Liver (tissue), 9 donors: Measurements from ENCODE around the gene PAX8. TPM values are rescaled to one million over a fixed set of nuclear protein-coding genes. Genes with fewer than 3 reads are reported as not detected.

Experiments used
- DNase-seq: peaks from one replicate; pipeline ENCODE4 v3.0.0-alpha.2; 2017; ENCODE audit warnings: low spot score
- H3K27ac ChIP-seq, 2 donors: one replicate each; pipeline ENCODE4 v1.7.0; 2013; ENCODE audit warnings: inconsistent platforms in 2 of 2, low read length in 2 of 2, control low read depth in 1 of 2, low read depth in 1 of 2, mild to moderate bottlenecking in 1 of 2
- H3K27me3 ChIP-seq, 4 donors: one replicate each; pipeline versions ENCODE4 v1.6.1 to v1.7.0; 2013; ENCODE audit warnings: low read length in 3 of 4, inconsistent platforms in 1 of 4, mild to moderate bottlenecking in 1 of 4, moderate library complexity in 1 of 4; ENCODE audit not compliant: control insufficient read depth in 4 of 4, insufficient read depth in 4 of 4
- H3K36me3 ChIP-seq, 4 donors: one replicate each; pipeline versions ENCODE4 v1.6.1 to v1.7.0; 2013; ENCODE audit warnings: low read length in 3 of 4, mild to moderate bottlenecking in 3 of 4, low read depth in 1 of 4, moderate library complexity in 1 of 4; ENCODE audit not compliant: control insufficient read depth in 4 of 4, insufficient read depth in 3 of 4
- H3K4me1 ChIP-seq, 4 donors: one replicate each; pipeline versions ENCODE4 v1.6.1 to v1.7.0; 2013; ENCODE audit warnings: low read length in 3 of 4, mild to moderate bottlenecking in 3 of 4, moderate library complexity in 1 of 4; ENCODE audit not compliant: control insufficient read depth in 4 of 4, insufficient read depth in 4 of 4
- H3K4me3 ChIP-seq, 3 donors: one replicate each; pipeline versions ENCODE4 v1.6.1 to v1.7.0; 2013; ENCODE audit warnings: low read length in 3 of 3, control low read depth in 1 of 3, low read depth in 1 of 3, mild to moderate bottlenecking in 1 of 3
- H3K9ac ChIP-seq, 2 donors: one replicate each; pipeline ENCODE4 v1.7.0; 2013; ENCODE audit warnings: low read length in 2 of 2, mild to moderate bottlenecking in 2 of 2, moderate library complexity in 2 of 2, control low read depth in 1 of 2, low read depth in 1 of 2
- H3K9me3 ChIP-seq, 4 donors: one replicate each; pipeline versions ENCODE4 v1.6.1 to v1.7.0; 2013; ENCODE audit warnings: low read length in 3 of 4; ENCODE audit not compliant: control insufficient read depth in 4 of 4
- ATF3 ChIP-seq: IDR thresholded peaks from 2 replicates; pipeline ENCODE4 v1.6.1; 2016; ENCODE audit warnings: antibody characterized with exemption
- FOXA1 ChIP-seq: IDR thresholded peaks from 2 replicates; pipeline ENCODE4 v1.6.1; 2016; ENCODE audit warnings: antibody characterized with exemption
- FOXA2 ChIP-seq: IDR thresholded peaks from 2 replicates; pipeline ENCODE4 v1.6.1; 2016; ENCODE audit warnings: antibody characterized with exemption
- GABPA ChIP-seq, 2 donors: IDR thresholded peaks in 1 of 2; conservative IDR thresholded peaks in 1 of 2; 2 replicates each; pipeline ENCODE4 v1.6.1; 2016; ENCODE audit warnings: antibody characterized with exemption in 2 of 2, mild to moderate bottlenecking in 1 of 2, moderate library complexity in 1 of 2
- HNF4A ChIP-seq, 2 donors: conservative IDR thresholded peaks; 2 replicates each; pipeline ENCODE4 v1.6.1; 2016; ENCODE audit warnings: antibody characterized with exemption in 2 of 2, mild to moderate bottlenecking in 2 of 2
- HNF4G ChIP-seq: IDR thresholded peaks from 2 replicates; pipeline ENCODE4 v1.6.1; 2016; ENCODE audit warnings: antibody characterized with exemption
- JUND ChIP-seq, 2 donors: IDR thresholded peaks; 2 replicates each; pipeline ENCODE4 v1.6.1; 2016; ENCODE audit warnings: antibody characterized with exemption in 2 of 2
- MAX ChIP-seq: IDR thresholded peaks from 2 replicates; pipeline ENCODE4 v1.6.1; 2016; ENCODE audit warnings: antibody characterized with exemption
- NR2F2 ChIP-seq: IDR thresholded peaks from 2 replicates; pipeline ENCODE4 v1.6.1; 2016; ENCODE audit warnings: antibody characterized with exemption
- RAD21 ChIP-seq, 2 donors: IDR thresholded peaks; 2 replicates each; pipeline ENCODE4 v1.6.1; 2016; ENCODE audit warnings: antibody characterized with exemption in 2 of 2, mild to moderate bottlenecking in 2 of 2
- RXRA ChIP-seq, 2 donors: IDR thresholded peaks; 2 replicates each; pipeline ENCODE4 v1.6.1; 2017 to 2018; ENCODE audit warnings: antibody characterized with exemption in 2 of 2, mild to moderate bottlenecking in 1 of 2
- SP1 ChIP-seq: IDR thresholded peaks from 2 replicates; pipeline ENCODE4 v1.6.1; 2018; ENCODE audit warnings: antibody characterized with exemption, mild to moderate bottlenecking
- YY1 ChIP-seq: IDR thresholded peaks from 2 replicates; pipeline ENCODE4 v1.6.1; 2016; ENCODE audit warnings: antibody characterized with exemption, mild to moderate bottlenecking
- ZBTB33 ChIP-seq: IDR thresholded peaks from 2 replicates; pipeline ENCODE4 v1.6.1; 2016; ENCODE audit warnings: antibody characterized with exemption
- WGBS: extraction: QIAGEN DNeasy Blood & Tissue Kit; methylation state at CpG from one replicate; pipeline ENCODE4 v1.1.7; 2013; 5-methylcytosine and 5-hydroxymethylcytosine counted together
- polyA plus RNA-seq, 2 donors: library from polyadenylated mRNA; stranded (reverse) in 1 of 2; unstranded in 1 of 2; fragments of 200-250 nt in 1 of 2; fragments of >200 nt in 1 of 2; fragmentation: Nextera tagmentation in 1 of 2; extraction: Ambion mirVana in 1 of 2; gene quantifications; one replicate each; pipeline versions ENCODE4 v1.2.1 to v1.2.3, GENCODE V29; 2013 to 2015
- total RNA-seq, 2 donors: library from RNA; depleted of rRNA; stranded (reverse); fragments of >200 nt; gene quantifications; one replicate each; pipeline ENCODE4 v1.2.3, GENCODE V29; 2014
- TF ChIP-seq, protein P1 (sequence below): fragments of 150-350 bp; IDR thresholded peaks from 2 replicates; pipeline ENCODE4 v1.5.1; 2017; ENCODE audit warnings: improper control_type of control experiment, low read depth, low read length; ENCODE audit not compliant: missing input control
- TF ChIP-seq, protein P2 (sequence below): IDR thresholded peaks from 2 replicates; pipeline ENCODE4 v1.6.1; 2016; ENCODE audit warnings: antibody characterized with exemption, mild to moderate bottlenecking
- donor health status: healthy.
- donor health status: healthy.
- donor health status: healthy.
- donor health status: healthy.
- donor health status: healthy.

PAX8 gene
- total and polyA plus RNA-seq, 4 donors: 0.09 to 0.85 (median 0.33) TPM

- TF ChIP-seq FOXA1: no peak
- TF ChIP-seq RXRA (IDR thresholded peaks at IDR 0.05): peak; percentile 30 to 35
- TF ChIP-seq ZBTB33: no peak
- TF ChIP-seq, protein P1, sequence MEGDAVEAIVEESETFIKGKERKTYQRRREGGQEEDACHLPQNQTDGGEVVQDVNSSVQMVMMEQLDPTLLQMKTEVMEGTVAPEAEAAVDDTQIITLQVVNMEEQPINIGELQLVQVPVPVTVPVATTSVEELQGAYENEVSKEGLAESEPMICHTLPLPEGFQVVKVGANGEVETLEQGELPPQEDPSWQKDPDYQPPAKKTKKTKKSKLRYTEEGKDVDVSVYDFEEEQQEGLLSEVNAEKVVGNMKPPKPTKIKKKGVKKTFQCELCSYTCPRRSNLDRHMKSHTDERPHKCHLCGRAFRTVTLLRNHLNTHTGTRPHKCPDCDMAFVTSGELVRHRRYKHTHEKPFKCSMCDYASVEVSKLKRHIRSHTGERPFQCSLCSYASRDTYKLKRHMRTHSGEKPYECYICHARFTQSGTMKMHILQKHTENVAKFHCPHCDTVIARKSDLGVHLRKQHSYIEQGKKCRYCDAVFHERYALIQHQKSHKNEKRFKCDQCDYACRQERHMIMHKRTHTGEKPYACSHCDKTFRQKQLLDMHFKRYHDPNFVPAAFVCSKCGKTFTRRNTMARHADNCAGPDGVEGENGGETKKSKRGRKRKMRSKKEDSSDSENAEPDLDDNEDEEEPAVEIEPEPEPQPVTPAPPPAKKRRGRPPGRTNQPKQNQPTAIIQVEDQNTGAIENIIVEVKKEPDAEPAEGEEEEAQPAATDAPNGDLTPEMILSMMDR: no peak
- TF ChIP-seq RAD21 (IDR thresholded peaks at IDR 0.05): peak; percentile 17
- TF ChIP-seq JUND (IDR thresholded peaks at IDR 0.05): peak in 1 of 2 donors; percentile 36
- peak; percentile 44 for TF ChIP-seq SP1
- TF ChIP-seq, protein P2, sequence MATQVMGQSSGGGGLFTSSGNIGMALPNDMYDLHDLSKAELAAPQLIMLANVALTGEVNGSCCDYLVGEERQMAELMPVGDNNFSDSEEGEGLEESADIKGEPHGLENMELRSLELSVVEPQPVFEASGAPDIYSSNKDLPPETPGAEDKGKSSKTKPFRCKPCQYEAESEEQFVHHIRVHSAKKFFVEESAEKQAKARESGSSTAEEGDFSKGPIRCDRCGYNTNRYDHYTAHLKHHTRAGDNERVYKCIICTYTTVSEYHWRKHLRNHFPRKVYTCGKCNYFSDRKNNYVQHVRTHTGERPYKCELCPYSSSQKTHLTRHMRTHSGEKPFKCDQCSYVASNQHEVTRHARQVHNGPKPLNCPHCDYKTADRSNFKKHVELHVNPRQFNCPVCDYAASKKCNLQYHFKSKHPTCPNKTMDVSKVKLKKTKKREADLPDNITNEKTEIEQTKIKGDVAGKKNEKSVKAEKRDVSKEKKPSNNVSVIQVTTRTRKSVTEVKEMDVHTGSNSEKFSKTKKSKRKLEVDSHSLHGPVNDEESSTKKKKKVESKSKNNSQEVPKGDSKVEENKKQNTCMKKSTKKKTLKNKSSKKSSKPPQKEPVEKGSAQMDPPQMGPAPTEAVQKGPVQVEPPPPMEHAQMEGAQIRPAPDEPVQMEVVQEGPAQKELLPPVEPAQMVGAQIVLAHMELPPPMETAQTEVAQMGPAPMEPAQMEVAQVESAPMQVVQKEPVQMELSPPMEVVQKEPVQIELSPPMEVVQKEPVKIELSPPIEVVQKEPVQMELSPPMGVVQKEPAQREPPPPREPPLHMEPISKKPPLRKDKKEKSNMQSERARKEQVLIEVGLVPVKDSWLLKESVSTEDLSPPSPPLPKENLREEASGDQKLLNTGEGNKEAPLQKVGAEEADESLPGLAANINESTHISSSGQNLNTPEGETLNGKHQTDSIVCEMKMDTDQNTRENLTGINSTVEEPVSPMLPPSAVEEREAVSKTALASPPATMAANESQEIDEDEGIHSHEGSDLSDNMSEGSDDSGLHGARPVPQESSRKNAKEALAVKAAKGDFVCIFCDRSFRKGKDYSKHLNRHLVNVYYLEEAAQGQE: peak; percentile 20
- no peak for TF ChIP-seq GABPA (IDR thresholded peaks at IDR 0.05 in 1 of 2, conservative IDR thresholded peaks at IDR 0.05 in 1 of 2)
- TF ChIP-seq FOXA2: no peak
- TF ChIP-seq HNF4A (conservative IDR thresholded peaks at IDR 0.05): peak; percentile 29 to 34
- peaks cover 16 to 48% (median 42%) of the 10 kb centered on the region in 4 donors for H3K4me1 ChIP-seq
- no peaks in the 10 kb centered on the region for H3K36me3 ChIP-seq
- WGBS: 30% methylated on average over 3 of the region's 3 CpGs
- peak overlapping the region; percentile 91 to 92 for H3K27ac ChIP-seq
- no peak for DNase-seq
- H3K4me3 ChIP-seq: no peak overlapping the region
- no peaks in the 10 kb centered on the region for H3K9me3 ChIP-seq
- peak overlapping the region in 1 of 2 donors; percentile 49 for H3K9ac ChIP-seq
- H3K27me3 ChIP-seq: no peaks in the 10 kb centered on the region
These were observed 5.1 kb upstream of the PAX8 start for GRCh38 chr2:113283704-113284284.

DNA sequence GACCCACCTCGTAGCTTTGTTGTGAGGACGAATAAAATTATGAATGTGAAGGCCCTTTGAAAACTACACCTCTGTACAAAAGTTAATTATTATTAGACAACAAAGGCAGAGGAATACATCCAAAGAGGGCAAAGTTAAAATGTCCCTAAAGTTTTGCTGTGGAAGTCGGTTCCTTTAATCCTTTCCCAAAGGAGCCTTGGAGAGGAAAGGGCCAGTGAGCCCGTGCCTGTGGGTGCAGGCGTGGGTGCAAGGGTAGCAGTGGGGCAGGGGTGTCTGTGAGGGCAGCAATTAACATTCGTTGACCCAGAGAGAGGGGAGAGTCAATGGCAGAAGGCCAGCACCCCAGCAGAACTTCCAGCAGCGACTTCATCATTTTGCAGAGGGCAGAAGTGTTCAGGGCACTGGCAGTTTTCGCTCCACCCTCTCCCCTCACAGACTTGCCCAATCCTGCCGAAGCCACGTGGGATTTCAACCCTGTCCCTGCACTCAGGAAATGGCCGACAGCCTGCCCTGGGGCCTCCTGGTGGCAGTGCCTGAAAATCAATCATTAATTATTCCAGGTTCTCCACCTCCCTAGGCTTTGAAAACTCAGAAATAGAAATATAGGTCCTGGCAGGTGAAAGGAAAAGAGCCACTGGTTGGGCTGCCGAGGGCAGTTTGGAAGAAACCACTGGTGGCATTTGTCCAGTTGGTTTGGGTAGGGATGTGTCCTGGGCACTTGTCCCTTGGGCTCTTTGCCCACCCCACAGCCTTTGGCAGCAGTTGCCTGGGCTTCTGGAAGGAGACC lies 4.2 kb upstream of the PAX8 start:
- DNase-seq: peak; percentile 51
- H3K4me3 ChIP-seq: no peak overlapping the region
- peak overlapping the region in 1 of 2 donors; percentile 49 for H3K9ac ChIP-seq
- no peaks in the 10 kb centered on the region for H3K27me3 ChIP-seq
- no peaks in the 10 kb centered on the region for H3K36me3 ChIP-seq
- 18% methylated on average over 12 of the region's 12 CpGs for WGBS
- no peaks in the 10 kb centered on the region for H3K9me3 ChIP-seq
- H3K27ac ChIP-seq: peak overlapping the region; percentile 91 to 92
- peaks cover 16 to 42% (median 40%) of the 10 kb centered on the region in 4 donors for H3K4me1 ChIP-seq
- TF ChIP-seq GABPA (IDR thresholded peaks at IDR 0.05 in 1 of 2, conservative IDR thresholded peaks at IDR 0.05 in 1 of 2) (peak in 1 of 2 donors; percentile 14), RAD21 (IDR thresholded peaks at IDR 0.05) (peak; percentile 64 to 74), NR2F2 (no peak), MAX (peak; percentile 87), SP1 (peak; percentile 93), FOXA2 (peak; percentile 29), HNF4A (conservative IDR thresholded peaks at IDR 0.05) (peak; percentile 58 to 75), ZBTB33 (peak; percentile 81), YY1 (peak; percentile 96), HNF4G (no peak), JUND (IDR thresholded peaks at IDR 0.05) (peak; percentile 13 to 65), RXRA (IDR thresholded peaks at IDR 0.05) (peak; percentile 83 to 87), FOXA1 (peak; percentile 29), ATF3 (peak; percentile 31)
- TF ChIP-seq, protein P1: peak; percentile 56
